Keratinocyte (primary cell): ENCODE measurements around the gene CYP27A1. TPM values are rescaled to one million over a fixed set of nuclear protein-coding genes. Genes with fewer than 3 reads are reported as not detected.
A peak's percentile ranks its signal among the peaks of the same experiment; 100 is the strongest.

Source experiments
- DNase-seq: peaks from one replicate; pipeline ENCODE4 v3.0.0-alpha.2; 2011; ENCODE audit warnings: low read depth, missing footprints, low spot score
- FAIRE-seq: peaks from 2 replicates; lab custom pipeline; 2011; peaks lifted over from hg19 to GRCh38; lab: Jason Lieb, UNC
- H2AFZ ChIP-seq: 2 replicates; pipeline ENCODE4 v1.6.0; 2012; ENCODE audit warnings: low read length, control low read depth, inconsistent platforms; ENCODE audit not compliant: control insufficient read depth
- H3K27ac ChIP-seq: 2 replicates; pipeline ENCODE4 v1.5.1; 2011; ENCODE audit warnings: low read length; ENCODE audit not compliant: control insufficient read depth, insufficient read depth
- H3K27me3 ChIP-seq: 3 replicates; pipeline ENCODE4 v1.6.0; 2011; ENCODE audit warnings: low read length; ENCODE audit not compliant: control insufficient read depth, insufficient read depth; ENCODE audit errors: extremely low read depth
- H3K36me3 ChIP-seq, 2 experiments: 2 replicates in 1 of 2; 3 replicates in 1 of 2; pipeline ENCODE4 v1.5.1; 2011; ENCODE audit warnings: low read length in 2 of 2, mild to moderate bottlenecking in 1 of 2; ENCODE audit not compliant: control insufficient read depth in 2 of 2, insufficient read depth in 2 of 2; ENCODE audit errors: extremely low read depth in 1 of 2
- H3K4me1 ChIP-seq: 3 replicates; pipeline ENCODE4 v1.5.1; 2011; ENCODE audit warnings: low read length; ENCODE audit not compliant: control insufficient read depth, insufficient read depth; ENCODE audit errors: extremely low read depth
- H3K4me2 ChIP-seq: 3 replicates; pipeline ENCODE4 v1.6.0; 2011; ENCODE audit warnings: low read depth, low read length; ENCODE audit not compliant: control insufficient read depth, insufficient read depth; ENCODE audit errors: extremely low read depth
- H3K4me3 ChIP-seq, 3 experiments: fragments of 200-600 bp in 1 of 3; sonication (generic) in 1 of 3; 2 replicates in 2 of 3; 3 replicates in 1 of 3; pipeline ENCODE4 v1.5.1; 2011 to 2016; ENCODE audit warnings: low read length in 3 of 3, mild to moderate bottlenecking in 3 of 3, control low read depth in 2 of 3, inconsistent platforms in 1 of 3, low read depth in 1 of 3, mixed read lengths in 1 of 3, mixed run types in 1 of 3, moderate library complexity in 1 of 3; ENCODE audit not compliant: control insufficient read depth in 2 of 3, insufficient read depth in 2 of 3; ENCODE audit errors: extremely low read depth in 1 of 3
- H3K79me2 ChIP-seq: 2 replicates; pipeline ENCODE4 v1.6.0; 2012; ENCODE audit warnings: low read length; ENCODE audit not compliant: control insufficient read depth, insufficient read depth
- H3K9ac ChIP-seq: 3 replicates; pipeline ENCODE4 v1.6.0; 2011; ENCODE audit warnings: low read length; ENCODE audit not compliant: control insufficient read depth, insufficient read depth; ENCODE audit errors: extremely low read depth
- H3K9me1 ChIP-seq: 3 replicates; pipeline ENCODE4 v1.6.0; 2011; ENCODE audit warnings: low read length; ENCODE audit not compliant: control insufficient read depth, insufficient read depth; ENCODE audit errors: extremely low read depth
- H3K9me3 ChIP-seq: 2 replicates; pipeline ENCODE4 v1.5.1; 2012; ENCODE audit warnings: low read depth, low read length; ENCODE audit not compliant: control insufficient read depth
- H4K20me1 ChIP-seq: 3 replicates; pipeline ENCODE4 v1.6.0; 2011; ENCODE audit warnings: low read length; ENCODE audit not compliant: control insufficient read depth, insufficient read depth; ENCODE audit errors: extremely low read depth
- EZH2 ChIP-seq: IDR thresholded peaks from one replicate; pipeline ENCODE4 v1.6.1; 2012; ENCODE audit warnings: inconsistent platforms, mild to moderate bottlenecking, low read length, moderate library complexity
- dilution Hi-C: fragments of 300-500 bp; cut with MboI; formaldehyde crosslinking; loops from one replicate; pipeline ENCODE4 v1.7.0; 2020; ENCODE audit warnings: low sequenced_read_pairs; ENCODE audit not compliant: extremely low pct_ligation_motif_present
- polyA minus RNA-seq, 3 experiments: library from RNA; depleted of rRNA, polyadenylated mRNA; stranded (reverse); fragments of >200 nt; gene quantifications; 1 replicate in 1 of 3; 2 replicates in 1 of 3; 3 replicates in 1 of 3; pipeline ENCODE4 v1.2.3, GENCODE V29; 2011
- polyA plus RNA-seq, 5 experiments: library from polyadenylated mRNA; depleted of rRNA in 3 of 5; stranded (reverse) in 3 of 5; stranded (forward) in 1 of 5; unstranded in 1 of 5; fragments of >200 nt; gene quantifications; 1 replicate in 1 of 5; 2 replicates in 3 of 5; 3 replicates in 1 of 5; pipeline versions ENCODE4 v1.2.1 to v1.2.3, GENCODE V29; 2011 to 2012; ENCODE audit warnings: missing spikeins in 2 of 5, low read depth in 1 of 5, low replicate concordance in 1 of 5
- TF ChIP-seq, protein P1 (sequence below), 3 experiments: IDR thresholded peaks in 1 of 3; conservative IDR thresholded peaks in 1 of 3; optimal IDR thresholded peaks in 1 of 3; 2 replicates in 2 of 3; 3 replicates in 1 of 3; pipeline versions ENCODE3 to v1.5.1; 2011; ENCODE audit warnings: low read length in 3 of 3, mild to moderate bottlenecking in 3 of 3, moderate library complexity in 2 of 3, control low read depth in 1 of 3, inconsistent platforms in 1 of 3; ENCODE audit not compliant: insufficient read depth in 2 of 3; ENCODE audit errors: extremely low read depth in 1 of 3

CYP27A1 gene
- polyA plus RNA-seq (0.12 to 0.27 TPM (median 0.19 TPM) in 3 replicates), polyA minus RNA-seq (0.40 TPM in 1 of 3 replicates, not detected in the others)
- polyA plus RNA-seq (2011; ENCODE audit: low read depth) = not detected
- 0.05 and 0.32 TPM in 2 replicates for polyA plus RNA-seq (2011; cell fraction: cytosol; rRNA removed)
- 0.56 and 0.88 TPM in 2 replicates for polyA plus RNA-seq (2011; cell fraction: nucleus; rRNA removed)
- 0.08 and 0.63 TPM in 2 replicates for polyA plus RNA-seq (2012; ENCODE audit: low replicate concordance)
- polyA minus RNA-seq (2011; cell fraction: cytosol; rRNA and poly(A)+ RNA removed) = not detected
- 0.53 and 1.7 TPM in 2 replicates for polyA minus RNA-seq (2011; cell fraction: nucleus; rRNA and poly(A)+ RNA removed)

- Histone ChIP-seq H3K9me1 (no peaks in the 10 kb centered on the region), H3K9ac (no peak within 1 kb of the TSS), H3K4me2 (no peak within 1 kb of the TSS), H2AFZ (no peak within 1 kb of the TSS), H3K79me2 (no peaks in the 10 kb centered on the region), H3K4me1 (no peaks in the 10 kb centered on the region), H4K20me1 (no peaks in the 10 kb centered on the region), H3K27me3 (peaks cover 7% of the 10 kb centered on the region), H3K27ac (no peak within 1 kb of the TSS), H3K36me3 (no peaks in the 10 kb centered on the region), H3K4me3 (no peak within 1 kb of the TSS), H3K9me3 (peaks cover 6% of the 10 kb centered on the region)
- DNase-seq (no peak), FAIRE-seq (no peak)
- dilution Hi-C loops = no loop called here
- TF ChIP-seq, protein P1, sequence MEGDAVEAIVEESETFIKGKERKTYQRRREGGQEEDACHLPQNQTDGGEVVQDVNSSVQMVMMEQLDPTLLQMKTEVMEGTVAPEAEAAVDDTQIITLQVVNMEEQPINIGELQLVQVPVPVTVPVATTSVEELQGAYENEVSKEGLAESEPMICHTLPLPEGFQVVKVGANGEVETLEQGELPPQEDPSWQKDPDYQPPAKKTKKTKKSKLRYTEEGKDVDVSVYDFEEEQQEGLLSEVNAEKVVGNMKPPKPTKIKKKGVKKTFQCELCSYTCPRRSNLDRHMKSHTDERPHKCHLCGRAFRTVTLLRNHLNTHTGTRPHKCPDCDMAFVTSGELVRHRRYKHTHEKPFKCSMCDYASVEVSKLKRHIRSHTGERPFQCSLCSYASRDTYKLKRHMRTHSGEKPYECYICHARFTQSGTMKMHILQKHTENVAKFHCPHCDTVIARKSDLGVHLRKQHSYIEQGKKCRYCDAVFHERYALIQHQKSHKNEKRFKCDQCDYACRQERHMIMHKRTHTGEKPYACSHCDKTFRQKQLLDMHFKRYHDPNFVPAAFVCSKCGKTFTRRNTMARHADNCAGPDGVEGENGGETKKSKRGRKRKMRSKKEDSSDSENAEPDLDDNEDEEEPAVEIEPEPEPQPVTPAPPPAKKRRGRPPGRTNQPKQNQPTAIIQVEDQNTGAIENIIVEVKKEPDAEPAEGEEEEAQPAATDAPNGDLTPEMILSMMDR (optimal IDR thresholded peaks at IDR 0.05 in 1 of 3, IDR thresholded peaks at IDR 0.05 in 1 of 3, conservative IDR thresholded peaks at IDR 0.05 in 1 of 3; ENCODE audit: extremely low read depth in 1 of 3, insufficient read depth in 2 of 3, low read length in 3 of 3) = no peak
- TF ChIP-seq EZH2 = peak; percentile 25
These were observed at the start of gene CYP27A1 for GRCh38 chr2:218781691-218782527. Gene CYP27A1, plus strand, starts transcription at chr2:218782147. Its CDS starts 36 bp downstream, at chr2:218782183.

- H3K9me3 ChIP-seq = no peaks in the 10 kb centered on the region
- H2AFZ ChIP-seq = no peak overlapping the region
- peaks cover 54% of the 10 kb centered on the region for H3K4me1 ChIP-seq
- H3K9ac ChIP-seq = peak overlapping the region; percentile 40
- H4K20me1 ChIP-seq = no peaks in the 10 kb centered on the region
- TF ChIP-seq, protein P1 (optimal IDR thresholded peaks at IDR 0.05 in 1 of 3, IDR thresholded peaks at IDR 0.05 in 1 of 3, conservative IDR thresholded peaks at IDR 0.05 in 1 of 3; ENCODE audit: extremely low read depth in 1 of 3, insufficient read depth in 2 of 3, low read length in 3 of 3) = no peak
- no peak for TF ChIP-seq EZH2
- no peak for FAIRE-seq
- dilution Hi-C loops = no loop called here
- peak overlapping the region; percentile 95 for H3K27ac ChIP-seq
- no peaks in the 10 kb centered on the region for H3K27me3 ChIP-seq
- peaks cover 59% of the 10 kb centered on the region for H3K79me2 ChIP-seq
- no peak overlapping the region for H3K4me3 ChIP-seq
- H3K4me2 ChIP-seq = peak overlapping the region; percentile 39
- H3K36me3 ChIP-seq = peaks cover 5 to 18% of the 10 kb centered on the region in 2 experiments
- H3K9me1 ChIP-seq = no peaks in the 10 kb centered on the region
- no peak for DNase-seq
These were observed 49.2 kb upstream of the CYP27A1 start for GRCh38 chr2:218732761-218733158.
